ENCODE data around the gene ZNF664. TPM values are rescaled to one million over a fixed set of nuclear protein-coding genes. Genes with fewer than 3 reads are reported as not detected.

Gene ZNF664
- polyA plus RNA-seq, 2 donors = 16.6 to 18.3 TPM

- Histone ChIP-seq H3K4me3 (ENCODE audit: low read depth in 1 of 2, low read length in 2 of 2) (no peak overlapping the region), H3K9me3 (ENCODE audit: control insufficient read depth in 2 of 2, insufficient read depth in 1 of 2, low read depth in 1 of 2, low read length in 1 of 2) (no peaks in the 10 kb centered on the region), H3K36me3 (ENCODE audit: control insufficient read depth in 2 of 2, insufficient read depth in 2 of 2, low read length in 1 of 2) (peaks cover 0 to 26% of the 10 kb centered on the region in 2 donors), H3K4me1 (ENCODE audit: control insufficient read depth in 2 of 2, insufficient read depth in 2 of 2, low read length in 1 of 2) (peaks cover 0 to 2% of the 10 kb centered on the region in 2 donors), H3K27me3 (ENCODE audit: control insufficient read depth in 1 of 2, insufficient read depth in 2 of 2, low read length in 2 of 2) (no peaks in the 10 kb centered on the region), H3K27ac (ENCODE audit: low read depth in 2 of 2, low read length in 1 of 2) (no peak overlapping the region)
- WGBS, 2 donors = 96% methylated on average over 9 of the region's 9 CpGs
Observed at GRCh38 chr12:123940627-123940966, 32.4 kb upstream of the ZNF664 start.

DNA sequence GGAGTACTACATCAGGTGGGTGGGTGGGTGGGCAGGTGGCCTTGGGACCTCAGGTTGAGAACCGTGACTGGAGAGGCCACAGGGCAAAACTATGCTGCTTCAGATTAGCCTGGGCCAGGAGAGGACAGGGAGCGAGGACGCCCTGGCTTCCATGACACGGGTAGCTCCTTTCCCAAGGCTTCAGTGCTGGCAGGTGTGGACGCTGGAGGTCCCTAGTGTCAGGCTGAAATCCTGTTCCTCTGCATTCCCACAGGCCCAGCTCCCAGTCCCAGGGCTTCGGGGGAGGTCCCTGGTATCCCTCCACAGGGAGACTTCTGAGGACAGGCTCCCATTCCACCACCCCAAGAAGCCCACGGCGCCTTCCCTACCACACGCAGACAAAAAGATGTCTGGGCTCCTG is 32.0 kb upstream of the ZNF664 start:
- WGBS, 2 donors = 94 to 96% methylated on average over 9 of the region's 9 CpGs
- H3K4me3 ChIP-seq (ENCODE audit: low read depth in 1 of 2, low read length in 2 of 2) = no peak overlapping the region
- H3K36me3 ChIP-seq (ENCODE audit: control insufficient read depth in 2 of 2, insufficient read depth in 2 of 2, low read length in 1 of 2) = peaks cover 0 to 24% of the 10 kb centered on the region in 2 donors
- no peaks in the 10 kb centered on the region for H3K9me3 ChIP-seq (ENCODE audit: control insufficient read depth in 2 of 2, insufficient read depth in 1 of 2, low read depth in 1 of 2, low read length in 1 of 2)
- H3K27ac ChIP-seq (ENCODE audit: low read depth in 2 of 2, low read length in 1 of 2) = no peak overlapping the region
- H3K27me3 ChIP-seq (ENCODE audit: control insufficient read depth in 1 of 2, insufficient read depth in 2 of 2, low read length in 2 of 2) = no peaks in the 10 kb centered on the region
- peaks cover 0 to 2% of the 10 kb centered on the region in 2 donors for H3K4me1 ChIP-seq (ENCODE audit: control insufficient read depth in 2 of 2, insufficient read depth in 2 of 2, low read length in 1 of 2)

GRCh38 chr12:123941624-123942237 is 31.3 kb upstream of the ZNF664 start:
- Histone ChIP-seq H3K4me3 (ENCODE audit: low read depth in 1 of 2, low read length in 2 of 2) (no peak overlapping the region), H3K27ac (ENCODE audit: low read depth in 2 of 2, low read length in 1 of 2) (no peak overlapping the region), H3K27me3 (ENCODE audit: control insufficient read depth in 1 of 2, insufficient read depth in 2 of 2, low read length in 2 of 2) (no peaks in the 10 kb centered on the region), H3K36me3 (ENCODE audit: control insufficient read depth in 2 of 2, insufficient read depth in 2 of 2, low read length in 1 of 2) (peaks cover 0 to 19% of the 10 kb centered on the region in 2 donors), H3K4me1 (ENCODE audit: control insufficient read depth in 2 of 2, insufficient read depth in 2 of 2, low read length in 1 of 2) (peaks cover 0 to 2% of the 10 kb centered on the region in 2 donors), H3K9me3 (ENCODE audit: control insufficient read depth in 2 of 2, insufficient read depth in 1 of 2, low read depth in 1 of 2, low read length in 1 of 2) (no peaks in the 10 kb centered on the region)
- 91 to 93% methylated on average over 13 of the region's 13 CpGs for WGBS, 2 donors

GRCh38 chr12:123942238-123942653 is 30.8 kb upstream of the ZNF664 start:
- peaks cover 0 to 16% of the 10 kb centered on the region in 2 donors for H3K36me3 ChIP-seq (ENCODE audit: control insufficient read depth in 2 of 2, insufficient read depth in 2 of 2, low read length in 1 of 2)
- WGBS, 2 donors = 93 to 95% methylated on average over 10 of the region's 10 CpGs

GRCh38 chr12:123942911-123943648 is 29.9 kb upstream of the ZNF664 start:
- H3K9me3 ChIP-seq (ENCODE audit: control insufficient read depth in 2 of 2, insufficient read depth in 1 of 2, low read depth in 1 of 2, low read length in 1 of 2) = no peaks in the 10 kb centered on the region
- no peak overlapping the region for H3K4me3 ChIP-seq (ENCODE audit: low read depth in 1 of 2, low read length in 2 of 2)
- no peak overlapping the region for H3K27ac ChIP-seq (ENCODE audit: low read depth in 2 of 2, low read length in 1 of 2)
- WGBS, 2 donors = 92 to 93% methylated on average over 16 of the region's 16 CpGs
- no peaks in the 10 kb centered on the region for H3K27me3 ChIP-seq (ENCODE audit: control insufficient read depth in 1 of 2, insufficient read depth in 2 of 2, low read length in 2 of 2)
- H3K36me3 ChIP-seq (ENCODE audit: control insufficient read depth in 2 of 2, insufficient read depth in 2 of 2, low read length in 1 of 2) = peaks cover 0 to 13% of the 10 kb centered on the region in 2 donors
- H3K4me1 ChIP-seq (ENCODE audit: control insufficient read depth in 2 of 2, insufficient read depth in 2 of 2, low read length in 1 of 2) = no peaks in the 10 kb centered on the region

More at GRCh38 chr12:123942238-123942653, 30.8 kb upstream of the ZNF664 start:
- Histone ChIP-seq H3K4me1 (ENCODE audit: control insufficient read depth in 2 of 2, insufficient read depth in 2 of 2, low read length in 1 of 2) (no peaks in the 10 kb centered on the region), H3K4me3 (ENCODE audit: low read depth in 1 of 2, low read length in 2 of 2) (no peak overlapping the region), H3K27me3 (ENCODE audit: control insufficient read depth in 1 of 2, insufficient read depth in 2 of 2, low read length in 2 of 2) (no peaks in the 10 kb centered on the region), H3K9me3 (ENCODE audit: control insufficient read depth in 2 of 2, insufficient read depth in 1 of 2, low read depth in 1 of 2, low read length in 1 of 2) (no peaks in the 10 kb centered on the region), H3K27ac (ENCODE audit: low read depth in 2 of 2, low read length in 1 of 2) (no peak overlapping the region)

DNA sequence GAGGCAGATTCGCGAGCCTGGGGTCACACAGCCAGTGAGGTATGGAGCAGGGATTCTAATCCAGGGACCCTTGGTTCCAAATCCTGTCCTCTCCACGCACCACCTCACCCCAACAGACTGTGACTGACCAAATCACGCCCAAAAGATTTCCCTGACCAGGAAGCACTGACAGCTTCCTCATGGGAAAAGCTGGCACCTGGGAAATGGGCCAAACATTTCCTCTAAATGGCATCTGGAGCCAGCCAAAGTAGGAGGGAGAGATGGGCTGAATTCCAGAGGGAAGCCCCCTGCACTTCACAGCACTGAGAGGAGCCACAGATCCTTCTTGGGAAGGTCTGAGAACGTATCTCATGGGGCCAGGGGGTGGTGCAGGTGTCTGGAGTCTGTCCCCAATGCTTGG is 29.2 kb upstream of the ZNF664 start:
- Histone ChIP-seq H3K9me3 (ENCODE audit: control insufficient read depth in 2 of 2, insufficient read depth in 1 of 2, low read depth in 1 of 2, low read length in 1 of 2) (no peaks in the 10 kb centered on the region), H3K36me3 (ENCODE audit: control insufficient read depth in 2 of 2, insufficient read depth in 2 of 2, low read length in 1 of 2) (peaks cover 0 to 13% of the 10 kb centered on the region in 2 donors), H3K4me3 (ENCODE audit: low read depth in 1 of 2, low read length in 2 of 2) (no peak overlapping the region), H3K27me3 (ENCODE audit: control insufficient read depth in 1 of 2, insufficient read depth in 2 of 2, low read length in 2 of 2) (no peaks in the 10 kb centered on the region), H3K4me1 (ENCODE audit: control insufficient read depth in 2 of 2, insufficient read depth in 2 of 2, low read length in 1 of 2) (no peaks in the 10 kb centered on the region), H3K27ac (ENCODE audit: low read depth in 2 of 2, low read length in 1 of 2) (no peak overlapping the region)
- WGBS, 2 donors = 84 to 89% methylated on average over 5 of the region's 5 CpGs

GRCh38 chr12:123944696-123945095 is 28.3 kb upstream of the ZNF664 start:
- no peak overlapping the region for H3K4me3 ChIP-seq (ENCODE audit: low read depth in 1 of 2, low read length in 2 of 2)
- H3K27ac ChIP-seq (ENCODE audit: low read depth in 2 of 2, low read length in 1 of 2) = no peak overlapping the region
- WGBS, 2 donors = 84 to 89% methylated on average over 10 of the region's 10 CpGs
- H3K4me1 ChIP-seq (ENCODE audit: control insufficient read depth in 2 of 2, insufficient read depth in 2 of 2, low read length in 1 of 2) = no peaks in the 10 kb centered on the region
- H3K9me3 ChIP-seq (ENCODE audit: control insufficient read depth in 2 of 2, insufficient read depth in 1 of 2, low read depth in 1 of 2, low read length in 1 of 2) = no peaks in the 10 kb centered on the region
- peaks cover 0 to 13% of the 10 kb centered on the region in 2 donors for H3K36me3 ChIP-seq (ENCODE audit: control insufficient read depth in 2 of 2, insufficient read depth in 2 of 2, low read length in 1 of 2)
- H3K27me3 ChIP-seq (ENCODE audit: control insufficient read depth in 1 of 2, insufficient read depth in 2 of 2, low read length in 2 of 2) = no peaks in the 10 kb centered on the region

- no peak overlapping the region for H3K27ac ChIP-seq (ENCODE audit: low read depth in 2 of 2, low read length in 1 of 2)
Observed at GRCh38 chr12:123945287-123946151, 27.5 kb upstream of the ZNF664 start.

DNA sequence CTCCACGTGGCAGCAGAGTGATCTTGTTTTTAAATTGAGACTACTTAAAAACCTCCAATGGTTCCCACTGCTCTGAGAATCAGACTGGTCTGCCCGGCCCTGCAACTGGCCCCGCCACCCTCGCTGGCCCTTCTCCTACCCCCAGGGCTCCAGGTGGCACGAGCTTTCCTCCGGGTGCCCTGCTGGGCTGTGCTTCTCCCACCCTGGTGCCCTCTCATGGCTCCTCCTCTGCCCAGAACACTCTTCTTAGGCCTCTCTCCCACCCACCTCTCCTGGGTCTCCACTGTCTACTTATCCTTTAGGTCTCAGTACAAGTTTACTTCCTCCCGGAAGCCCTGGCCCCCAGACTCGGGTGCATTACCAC is 26.9 kb upstream of the ZNF664 start:
- Histone ChIP-seq H3K27me3 (ENCODE audit: control insufficient read depth in 1 of 2, insufficient read depth in 2 of 2, low read length in 2 of 2) (no peaks in the 10 kb centered on the region), H3K36me3 (ENCODE audit: control insufficient read depth in 2 of 2, insufficient read depth in 2 of 2, low read length in 1 of 2) (peaks cover 0 to 7% of the 10 kb centered on the region in 2 donors), H3K27ac (ENCODE audit: low read depth in 2 of 2, low read length in 1 of 2) (no peak overlapping the region), H3K4me3 (ENCODE audit: low read depth in 1 of 2, low read length in 2 of 2) (no peak overlapping the region), H3K9me3 (ENCODE audit: control insufficient read depth in 2 of 2, insufficient read depth in 1 of 2, low read depth in 1 of 2, low read length in 1 of 2) (no peaks in the 10 kb centered on the region), H3K4me1 (ENCODE audit: control insufficient read depth in 2 of 2, insufficient read depth in 2 of 2, low read length in 1 of 2) (no peaks in the 10 kb centered on the region)
- WGBS, 2 donors = 75 to 78% methylated on average over 8 of the region's 8 CpGs

More at GRCh38 chr12:123945287-123946151, 27.5 kb upstream of the ZNF664 start:
- H3K4me1 ChIP-seq (ENCODE audit: control insufficient read depth in 2 of 2, insufficient read depth in 2 of 2, low read length in 1 of 2) = no peaks in the 10 kb centered on the region
- WGBS, 2 donors = 88% methylated on average over 25 of the region's 25 CpGs
- H3K27me3 ChIP-seq (ENCODE audit: control insufficient read depth in 1 of 2, insufficient read depth in 2 of 2, low read length in 2 of 2) = no peaks in the 10 kb centered on the region
- no peak overlapping the region for H3K4me3 ChIP-seq (ENCODE audit: low read depth in 1 of 2, low read length in 2 of 2)
- no peaks in the 10 kb centered on the region for H3K9me3 ChIP-seq (ENCODE audit: control insufficient read depth in 2 of 2, insufficient read depth in 1 of 2, low read depth in 1 of 2, low read length in 1 of 2)
- peaks cover 0 to 7% of the 10 kb centered on the region in 2 donors for H3K36me3 ChIP-seq (ENCODE audit: control insufficient read depth in 2 of 2, insufficient read depth in 2 of 2, low read length in 1 of 2)

Measured in esophagus (tissue), 2 donors.